BE2C (cell line): Measurements from ENCODE around the gene ASTN1.

ENCODE experiments used
- DNase-seq: peaks from one replicate; pipeline ENCODE4 v3.0.0-alpha.2; 2020
- H3K27me3 ChIP-seq: fragments of 250-450 bp; sonication (Bioruptor Pico); 2 replicates; pipeline ENCODE4 v1.5.1; 2020; ENCODE audit warnings: mild to moderate bottlenecking
- H3K36me3 ChIP-seq: fragments of 250-450 bp; sonication (Bioruptor Pico); 2 replicates; pipeline ENCODE4 v1.5.1; 2020; ENCODE audit warnings: mild to moderate bottlenecking
- H3K4me1 ChIP-seq: fragments of 250-450 bp; sonication (Bioruptor Pico); 2 replicates; pipeline ENCODE4 v1.5.1; 2020
- H3K4me3 ChIP-seq: 2 replicates; pipeline ENCODE4 v1.5.1; 2011; ENCODE audit warnings: low read depth, low read length
- H3K9me3 ChIP-seq: fragments of 250-450 bp; sonication (Bioruptor Pico); 2 replicates; pipeline ENCODE4 v1.5.1; 2020
- TF ChIP-seq, protein P1 (sequence below): IDR thresholded peaks from 2 replicates; pipeline ENCODE4 v1.5.1; 2012; ENCODE audit warnings: mild to moderate bottlenecking, low read depth, low read length

Gene ASTN1

DNA sequence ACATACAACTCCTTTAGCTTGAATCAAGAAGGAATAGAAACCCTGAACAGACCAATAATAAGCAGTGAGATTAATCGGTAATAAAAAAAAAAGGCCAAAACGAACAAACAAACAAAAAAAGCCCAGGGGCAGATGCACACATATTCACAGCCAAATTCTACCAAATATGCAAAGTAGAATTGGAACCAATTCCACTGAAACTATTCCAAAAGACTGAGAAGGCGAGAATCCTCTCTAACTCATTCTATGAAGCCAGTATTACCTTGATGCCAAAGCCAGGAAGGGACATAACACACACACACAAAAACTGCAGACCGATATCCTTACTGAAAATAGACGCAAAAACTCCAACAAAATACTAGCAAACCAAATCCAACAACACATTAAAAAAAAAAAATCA, 161.6 kb downstream of the ASTN1 start:
- no peak for DNase-seq
- H3K27me3 ChIP-seq = no peaks in the 10 kb centered on the region
- TF ChIP-seq, protein P1, sequence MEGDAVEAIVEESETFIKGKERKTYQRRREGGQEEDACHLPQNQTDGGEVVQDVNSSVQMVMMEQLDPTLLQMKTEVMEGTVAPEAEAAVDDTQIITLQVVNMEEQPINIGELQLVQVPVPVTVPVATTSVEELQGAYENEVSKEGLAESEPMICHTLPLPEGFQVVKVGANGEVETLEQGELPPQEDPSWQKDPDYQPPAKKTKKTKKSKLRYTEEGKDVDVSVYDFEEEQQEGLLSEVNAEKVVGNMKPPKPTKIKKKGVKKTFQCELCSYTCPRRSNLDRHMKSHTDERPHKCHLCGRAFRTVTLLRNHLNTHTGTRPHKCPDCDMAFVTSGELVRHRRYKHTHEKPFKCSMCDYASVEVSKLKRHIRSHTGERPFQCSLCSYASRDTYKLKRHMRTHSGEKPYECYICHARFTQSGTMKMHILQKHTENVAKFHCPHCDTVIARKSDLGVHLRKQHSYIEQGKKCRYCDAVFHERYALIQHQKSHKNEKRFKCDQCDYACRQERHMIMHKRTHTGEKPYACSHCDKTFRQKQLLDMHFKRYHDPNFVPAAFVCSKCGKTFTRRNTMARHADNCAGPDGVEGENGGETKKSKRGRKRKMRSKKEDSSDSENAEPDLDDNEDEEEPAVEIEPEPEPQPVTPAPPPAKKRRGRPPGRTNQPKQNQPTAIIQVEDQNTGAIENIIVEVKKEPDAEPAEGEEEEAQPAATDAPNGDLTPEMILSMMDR = no peak
- H3K4me1 ChIP-seq = no peaks in the 10 kb centered on the region
- H3K4me3 ChIP-seq = no peak overlapping the region
- H3K9me3 ChIP-seq = no peaks in the 10 kb centered on the region
- H3K36me3 ChIP-seq = no peaks in the 10 kb centered on the region

DNA sequence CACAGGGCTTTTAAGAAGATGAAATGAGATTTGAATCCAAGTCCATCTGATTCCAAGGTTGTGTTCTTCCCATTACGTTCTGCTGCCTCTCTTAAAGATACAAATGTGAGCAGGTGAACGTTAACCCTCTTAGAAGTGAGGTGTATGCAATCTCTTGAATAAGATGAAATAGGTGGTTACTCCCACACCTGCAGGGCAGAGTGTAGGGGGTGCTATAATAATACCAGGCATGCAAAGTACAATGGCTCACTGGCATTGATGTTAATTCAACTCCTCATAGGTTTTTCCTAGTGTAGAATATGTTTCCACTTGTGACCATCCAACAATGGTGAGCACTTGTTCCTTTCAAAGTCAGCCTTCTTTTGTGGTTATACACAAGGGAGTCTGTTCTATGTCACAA, 163.0 kb downstream of the ASTN1 start:
- TF ChIP-seq, protein P1 = no peak
- H3K4me3 ChIP-seq = no peak overlapping the region
- H3K4me1 ChIP-seq = no peaks in the 10 kb centered on the region
- no peaks in the 10 kb centered on the region for H3K36me3 ChIP-seq
- no peaks in the 10 kb centered on the region for H3K9me3 ChIP-seq
- H3K27me3 ChIP-seq = no peaks in the 10 kb centered on the region
- no peak for DNase-seq

DNA sequence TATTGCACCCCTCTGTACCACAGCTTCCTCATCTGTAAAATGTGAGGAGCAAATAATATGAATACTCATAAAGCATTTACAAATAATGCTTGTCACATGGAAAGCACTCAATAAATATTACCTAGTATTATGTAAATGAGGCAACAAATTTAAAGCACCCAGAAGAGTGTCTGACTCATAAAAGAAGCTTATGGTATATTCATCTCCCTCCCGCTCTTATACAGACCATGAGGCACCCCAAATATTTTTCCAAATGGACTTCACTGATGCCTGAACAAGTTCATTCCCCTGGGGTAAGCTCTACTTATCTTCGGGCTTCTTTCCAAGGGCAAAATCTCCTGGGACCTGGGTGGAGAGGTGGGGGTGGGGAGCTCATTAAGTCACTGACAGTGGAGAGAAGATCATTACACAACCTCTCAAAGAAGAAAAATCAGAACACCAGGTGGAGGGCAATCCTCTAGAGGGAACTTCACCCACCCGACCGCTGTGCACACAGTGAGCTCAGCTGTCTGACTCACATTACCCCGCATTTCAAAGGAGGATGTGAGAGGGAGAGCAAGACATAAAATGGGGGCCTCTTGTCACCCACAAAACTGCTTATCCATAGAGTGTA, 166.2 kb downstream of the ASTN1 start:
- TF ChIP-seq, protein P1 = no peak
- no peak for DNase-seq
- Histone ChIP-seq H3K9me3 (no peaks in the 10 kb centered on the region), H3K36me3 (no peaks in the 10 kb centered on the region), H3K27me3 (no peaks in the 10 kb centered on the region), H3K4me3 (no peak overlapping the region), H3K4me1 (no peaks in the 10 kb centered on the region)

DNA sequence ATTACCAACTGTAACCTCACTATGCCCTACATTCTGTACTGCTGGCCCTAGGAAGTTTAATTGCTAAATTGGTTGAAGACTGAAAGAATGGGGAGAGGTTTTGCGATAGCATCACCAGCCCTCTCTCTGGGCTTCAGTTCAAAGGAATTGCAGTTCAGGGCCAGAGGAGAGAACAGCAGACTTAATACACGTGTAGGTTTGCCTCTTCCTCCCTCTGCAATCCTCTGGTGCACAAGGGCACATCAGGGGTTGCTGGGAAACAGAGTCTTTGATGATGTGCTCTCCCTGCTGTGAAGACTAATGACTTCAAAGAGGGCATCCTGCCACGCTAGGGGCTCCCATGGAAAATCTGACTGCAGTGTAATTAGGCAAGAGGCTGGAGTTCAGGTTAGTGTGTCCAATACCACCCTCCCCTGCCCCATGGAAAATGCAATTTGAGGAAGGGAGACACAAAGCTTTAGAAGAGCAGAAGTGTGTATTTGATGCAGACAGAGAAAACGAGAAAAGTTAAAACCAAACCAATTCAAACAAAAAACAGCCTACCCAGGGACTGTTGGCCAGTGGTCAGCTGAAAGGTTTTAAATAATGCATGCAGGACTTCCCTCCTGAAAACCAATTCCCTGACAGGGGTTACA, 167.9 kb downstream of the ASTN1 start:
- H3K4me1 ChIP-seq = no peaks in the 10 kb centered on the region
- H3K27me3 ChIP-seq = no peaks in the 10 kb centered on the region
- H3K9me3 ChIP-seq = no peaks in the 10 kb centered on the region
- H3K4me3 ChIP-seq = no peak overlapping the region
- TF ChIP-seq, protein P1 = no peak
- no peaks in the 10 kb centered on the region for H3K36me3 ChIP-seq
- DNase-seq = no peak

DNA sequence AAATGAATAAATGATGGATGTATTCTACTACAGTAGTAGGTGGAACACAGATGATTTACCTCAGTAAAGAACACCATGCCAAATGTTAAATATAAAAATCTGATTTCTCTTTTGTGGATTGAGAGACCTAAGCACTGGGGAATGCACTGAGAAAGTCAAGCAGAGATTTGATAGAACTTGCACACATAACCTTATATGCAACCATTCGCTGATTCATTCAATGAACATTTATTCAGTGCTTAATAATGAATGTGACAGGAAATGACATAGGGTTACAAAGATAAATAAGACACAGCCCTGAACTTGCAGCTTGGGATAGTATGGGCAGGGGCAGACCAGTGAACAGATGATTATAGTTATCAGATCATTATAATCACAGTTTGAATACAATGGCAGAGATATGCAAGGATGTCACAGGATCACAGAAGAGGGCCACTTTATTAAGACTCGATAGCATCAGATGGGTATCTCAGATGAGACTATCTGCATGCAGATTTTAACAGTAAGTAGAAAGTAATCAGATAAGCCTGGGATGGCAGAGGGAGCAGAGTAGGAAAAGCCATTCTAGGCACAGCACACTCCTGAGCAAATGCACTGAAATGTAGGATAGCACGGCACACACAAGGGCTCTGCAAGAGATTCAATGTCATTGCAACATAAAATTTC, 169.4 kb downstream of the ASTN1 start:
- no peaks in the 10 kb centered on the region for H3K4me1 ChIP-seq
- H3K9me3 ChIP-seq = no peaks in the 10 kb centered on the region
- TF ChIP-seq, protein P1 = no peak
- no peaks in the 10 kb centered on the region for H3K27me3 ChIP-seq
- no peaks in the 10 kb centered on the region for H3K36me3 ChIP-seq
- DNase-seq = no peak
- no peak overlapping the region for H3K4me3 ChIP-seq

DNA sequence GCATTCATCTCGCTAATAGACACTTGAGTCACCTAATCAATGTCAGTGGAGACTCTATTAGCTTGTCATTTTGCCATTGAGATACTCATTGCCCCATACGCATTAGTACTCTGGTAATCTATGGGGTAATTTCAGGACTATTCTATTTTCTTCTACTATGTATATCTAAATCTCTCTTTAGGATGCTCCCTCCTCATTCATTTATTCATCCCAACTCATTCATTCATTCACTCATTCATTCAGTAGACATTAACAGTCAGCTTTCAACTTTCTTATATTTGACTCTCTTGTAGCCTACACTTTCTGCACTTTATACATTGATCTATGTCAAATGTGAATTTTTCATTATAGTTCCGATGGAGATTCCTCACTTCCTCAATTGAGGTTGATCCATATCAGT, 170.9 kb downstream of the ASTN1 start:
- H3K36me3 ChIP-seq = no peaks in the 10 kb centered on the region
- no peak for DNase-seq
- H3K4me1 ChIP-seq = no peaks in the 10 kb centered on the region
- no peaks in the 10 kb centered on the region for H3K9me3 ChIP-seq
- no peak overlapping the region for H3K4me3 ChIP-seq
- TF ChIP-seq, protein P1 = no peak
- H3K27me3 ChIP-seq = no peaks in the 10 kb centered on the region
